ENCODE data around the gene TIMP1.

TIMP1 gene

GRCh38 chrX:47581731-47582647, at the start of gene TIMP1:
TSS of gene TIMP1 (plus strand) at chrX:47582436. CDS start at chrX:47583416, 980 bp downstream.
- DNase-seq, result peak; percentile 86

- DNase-seq, result no peak
These were observed 42.4 kb upstream of the TIMP1 start for GRCh38 chrX:47539860-47540259.

GRCh38 chrX:47540754-47541538, 41.3 kb upstream of the TIMP1 start:
- peak; percentile 81 for DNase-seq

- no peak for DNase-seq
These were observed 38.7 kb upstream of the TIMP1 start for GRCh38 chrX:47543496-47543895.

GRCh38 chrX:47556045-47556623, 26.1 kb upstream of the TIMP1 start:
- peak; percentile 81 for DNase-seq

GRCh38 chrX:47558436-47558835, 23.8 kb upstream of the TIMP1 start:
- no peak for DNase-seq

GRCh38 chrX:47560179-47560933, 21.9 kb upstream of the TIMP1 start:
- no peak for DNase-seq

- peak; percentile 95 for DNase-seq
These were observed 21.1 kb upstream of the TIMP1 start, which contains the start of gene ARAF for GRCh38 chrX:47560934-47561658. TSS of gene ARAF (plus strand) at chrX:47561205. CDS start at chrX:47562968, 1,763 bp downstream.

GRCh38 chrX:47561659-47562151, 20.5 kb upstream of the TIMP1 start:
- DNase-seq, result no peak

GRCh38 chrX:47562615-47563243, 19.5 kb upstream of the TIMP1 start:
- DNase-seq, result no peak

GRCh38 chrX:47563801-47564315, 18.4 kb upstream of the TIMP1 start:
- DNase-seq, result no peak

- no peak for DNase-seq
These were observed 17.7 kb upstream of the TIMP1 start for GRCh38 chrX:47564438-47565085.

- DNase-seq, result no peak
These were observed 15.4 kb upstream of the TIMP1 start for GRCh38 chrX:47566841-47567240.

GRCh38 chrX:47568656-47569295, 13.5 kb upstream of the TIMP1 start:
- no peak for DNase-seq

GRCh38 chrX:47570794-47571193, 11.4 kb upstream of the TIMP1 start:
- DNase-seq, result no peak

- DNase-seq, result no peak
These were observed 11.0 kb upstream of the TIMP1 start for GRCh38 chrX:47571215-47571614.

- no peak for DNase-seq
These were observed 10.3 kb upstream of the TIMP1 start for GRCh38 chrX:47571896-47572295.

- no peak for DNase-seq
These were observed 9.4 kb upstream of the TIMP1 start for GRCh38 chrX:47572773-47573340.

GRCh38 chrX:47573341-47574075, 8.7 kb upstream of the TIMP1 start:
- DNase-seq, result no peak

Measured in NCI-H2029 (cell line).